WTC11 (cell line): ENCODE results near the gene LYPD6B. TPM values are rescaled to one million over a fixed set of nuclear protein-coding genes. Genes with fewer than 3 reads are reported as not detected.

Experiments
- ATAC-seq: fragments of 200-7000 bp; cut with Tn5 transposase; 2 replicates; pipeline ENCODE4 v1.10.0; 2021; ENCODE audit warnings: mild to moderate bottlenecking, moderate library complexity
- CTCF ChIA-PET: fragments of 300-600 bp; sonication (Branson Sonifier 250); formaldehyde crosslinking; loops from one replicate; lab custom pipeline; 2021; ENCODE audit warnings: antibody characterized with exemption; lab: Charles Lee
- POLR2A ChIA-PET: fragments of 350-600 bp; sonication (Branson Sonifier 250); formaldehyde crosslinking; loops from one replicate; lab custom pipeline; 2021; ENCODE audit warnings: antibody characterized with exemption; lab: Charles Lee
- DNase-seq: peaks from one replicate; pipeline ENCODE4 v3.0.0; 2021; ENCODE audit warnings: low spot score
- H3K27ac Mint-ChIP-seq: 2 replicates; pipeline ENCODE4 v1.8.0; 2021; ENCODE audit warnings: mixed read lengths
- H3K27me3 Mint-ChIP-seq: 2 replicates; pipeline ENCODE4 v1.8.0; 2021; ENCODE audit warnings: low read depth, mild to moderate bottlenecking, moderate library complexity, mixed read lengths
- H3K36me3 Mint-ChIP-seq: 2 replicates; pipeline ENCODE4 v1.8.0; 2021; ENCODE audit warnings: mixed read lengths
- H3K4me1 Mint-ChIP-seq: 2 replicates; pipeline ENCODE4 v1.8.0; 2022; ENCODE audit warnings: mixed read lengths
- H3K4me3 Mint-ChIP-seq: 2 replicates; pipeline ENCODE4 v1.8.0; 2021; ENCODE audit warnings: mild to moderate bottlenecking, moderate library complexity, mixed read lengths
- H3K9me3 Mint-ChIP-seq: 2 replicates; pipeline ENCODE4 v1.8.0; 2021; ENCODE audit warnings: mixed read lengths
- ESRRA ChIP-seq: sonication (generic); formaldehyde crosslinking; IDR thresholded peaks from 2 replicates; pipeline ENCODE4 v1.8.1; 2022; ENCODE audit warnings: mild to moderate bottlenecking, missing genetic modification reagents, borderline replicate concordance
- HMGA2 ChIP-seq: fragments of 250-450 bp; sonication (Bioruptor Pico); IDR thresholded peaks from 2 replicates; pipeline ENCODE4 v1.4.0; 2021; ENCODE audit warnings: mild to moderate bottlenecking, moderate library complexity
- JAZF1 ChIP-seq: fragments of 250-450 bp; sonication (Bioruptor Pico); IDR thresholded peaks from 2 replicates; pipeline ENCODE4 v1.9.0; 2021; ENCODE audit warnings: moderate library complexity, mild to moderate bottlenecking, inconsistent platforms
- JUN ChIP-seq: sonication (generic); formaldehyde crosslinking; IDR thresholded peaks from 2 replicates; pipeline ENCODE4 v1.8.0; 2023; ENCODE audit warnings: mild to moderate bottlenecking, missing genetic modification reagents
- MXD4 ChIP-seq: fragments of 250-450 bp; sonication (Bioruptor Pico); IDR thresholded peaks from 2 replicates; pipeline ENCODE4 v1.8.0; 2021; ENCODE audit warnings: mild to moderate bottlenecking, moderate library complexity, borderline replicate concordance
- NFE2L1 ChIP-seq: sonication (generic); formaldehyde crosslinking; IDR thresholded peaks from 2 replicates; pipeline ENCODE4 v1.8.1; 2023; ENCODE audit warnings: missing genetic modification reagents
- OVOL2 ChIP-seq: fragments of 250-450 bp; sonication (Bioruptor Pico); IDR thresholded peaks from 2 replicates; pipeline ENCODE4 v1.9.0; 2021; ENCODE audit warnings: mild to moderate bottlenecking, borderline replicate concordance
- PRRX2 ChIP-seq: fragments of 250-450 bp; sonication (Bioruptor Pico); IDR thresholded peaks from 2 replicates; pipeline ENCODE4 v1.8.0; 2021; ENCODE audit warnings: mild to moderate bottlenecking
- SOX15 ChIP-seq: fragments of 250-450 bp; sonication (Bioruptor Pico); IDR thresholded peaks from 2 replicates; pipeline ENCODE4 v1.9.0; 2021; ENCODE audit warnings: mild to moderate bottlenecking
- ZNF232 ChIP-seq: sonication (generic); formaldehyde crosslinking; IDR thresholded peaks from 2 replicates; pipeline ENCODE4 v1.8.0; 2022; ENCODE audit warnings: mild to moderate bottlenecking, missing genetic modification reagents
- ZNF263 ChIP-seq: sonication (generic); formaldehyde crosslinking; IDR thresholded peaks from 2 replicates; pipeline ENCODE4 v1.8.1; 2022; ENCODE audit warnings: low read depth, mild to moderate bottlenecking, moderate library complexity, missing genetic modification reagents
- ZNF317 ChIP-seq: sonication (generic); formaldehyde crosslinking; IDR thresholded peaks from 2 replicates; pipeline ENCODE4 v1.8.1; 2023; ENCODE audit warnings: low read depth, mild to moderate bottlenecking, moderate library complexity, missing genetic modification reagents, borderline replicate concordance
- ZNF423 ChIP-seq: fragments of 250-450 bp; sonication (Bioruptor Pico); IDR thresholded peaks from 2 replicates; pipeline ENCODE4 v2.1.2; 2022; ENCODE audit warnings: mild to moderate bottlenecking, moderate library complexity
- ZNF671 ChIP-seq: fragments of 250-450 bp; sonication (Bioruptor Pico); IDR thresholded peaks from 2 replicates; pipeline ENCODE4 v1.8.0; 2021; ENCODE audit warnings: mild to moderate bottlenecking
- total RNA-seq: library from RNA; stranded (reverse); gene quantifications from 3 replicates; pipeline ENCODE4 v1.2.3, GENCODE V29; 2021
- TF ChIP-seq, protein P1 (sequence below): fragments of 250-450 bp; sonication (Bioruptor Pico); IDR thresholded peaks from 2 replicates; pipeline ENCODE4 v1.9.0; 2021; ENCODE audit warnings: mild to moderate bottlenecking
- TF ChIP-seq, protein P2 (sequence below): fragments of 250-450 bp; sonication (Bioruptor Pico); IDR thresholded peaks from 2 replicates; pipeline ENCODE4 v1.9.0; 2021; ENCODE audit warnings: mild to moderate bottlenecking
- TF ChIP-seq, protein P3 (sequence below): sonication (generic); formaldehyde crosslinking; IDR thresholded peaks from 2 replicates; pipeline ENCODE4 v1.8.1; 2023; ENCODE audit warnings: mild to moderate bottlenecking, missing genetic modification reagents
- TF ChIP-seq, protein P4 (sequence below): sonication (generic); formaldehyde crosslinking; IDR thresholded peaks from 2 replicates; pipeline ENCODE4 v1.8.0; 2022; ENCODE audit warnings: mild to moderate bottlenecking, missing genetic modification reagents
- TF ChIP-seq, protein P5 (sequence below): sonication (generic); formaldehyde crosslinking; IDR thresholded peaks from 2 replicates; pipeline ENCODE4 v1.8.1; 2022; ENCODE audit warnings: low read depth, mild to moderate bottlenecking, moderate library complexity, missing genetic modification reagents, borderline replicate concordance
- TF ChIP-seq, protein P6 (sequence below): sonication (generic); formaldehyde crosslinking; IDR thresholded peaks from 2 replicates; pipeline ENCODE4 v1.8.1; 2022; ENCODE audit warnings: mild to moderate bottlenecking, missing genetic modification reagents, moderate library complexity, borderline replicate concordance

LYPD6B gene
- total RNA-seq, 1 experiment from 2014 or later, result 1.6 TPM

DNA sequence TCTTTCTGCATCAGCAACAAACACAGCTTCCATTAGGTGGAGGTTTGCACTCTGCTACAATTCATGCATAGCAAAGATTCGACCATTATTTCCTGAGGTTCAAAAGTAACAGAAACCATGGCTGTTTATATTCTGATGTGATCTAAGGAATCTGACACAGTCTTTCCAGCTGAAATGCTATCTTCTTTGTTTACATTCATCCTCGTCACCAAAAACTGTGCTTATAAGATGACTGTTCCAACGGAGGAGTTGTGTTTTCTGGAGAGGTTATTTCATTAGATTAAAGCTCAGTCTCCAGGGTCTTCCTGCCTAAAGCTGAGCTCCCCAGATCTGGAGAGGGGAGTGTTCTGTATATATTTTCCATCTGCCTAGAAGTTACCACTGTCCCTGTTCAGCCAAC, 45.1 kb upstream of the LYPD6B start:
- TF ChIP-seq ZNF671 (CRISPR knock-in tag) (no peak), SOX15 (CRISPR knock-in tag) (no peak), JAZF1 (CRISPR knock-in tag) (no peak), JUN (CRISPR knock-in tag) (no peak), OVOL2 (CRISPR knock-in tag) (no peak), ZNF423 (CRISPR knock-in tag) (no peak), ZNF232 (CRISPR knock-in tag) (no peak), ESRRA (CRISPR knock-in tag) (no peak), PRRX2 (CRISPR knock-in tag) (no peak), ZNF263 (no peak), NFE2L1 (CRISPR knock-in tag) (no peak), ZNF317 (no peak), MXD4 (CRISPR knock-in tag) (no peak)
- TF ChIP-seq, protein P1, sequence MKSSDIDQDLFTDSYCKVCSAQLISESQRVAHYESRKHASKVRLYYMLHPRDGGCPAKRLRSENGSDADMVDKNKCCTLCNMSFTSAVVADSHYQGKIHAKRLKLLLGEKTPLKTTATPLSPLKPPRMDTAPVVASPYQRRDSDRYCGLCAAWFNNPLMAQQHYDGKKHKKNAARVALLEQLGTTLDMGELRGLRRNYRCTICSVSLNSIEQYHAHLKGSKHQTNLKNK (CRISPR knock-in tag), result no peak
- TF ChIP-seq, protein P2, sequence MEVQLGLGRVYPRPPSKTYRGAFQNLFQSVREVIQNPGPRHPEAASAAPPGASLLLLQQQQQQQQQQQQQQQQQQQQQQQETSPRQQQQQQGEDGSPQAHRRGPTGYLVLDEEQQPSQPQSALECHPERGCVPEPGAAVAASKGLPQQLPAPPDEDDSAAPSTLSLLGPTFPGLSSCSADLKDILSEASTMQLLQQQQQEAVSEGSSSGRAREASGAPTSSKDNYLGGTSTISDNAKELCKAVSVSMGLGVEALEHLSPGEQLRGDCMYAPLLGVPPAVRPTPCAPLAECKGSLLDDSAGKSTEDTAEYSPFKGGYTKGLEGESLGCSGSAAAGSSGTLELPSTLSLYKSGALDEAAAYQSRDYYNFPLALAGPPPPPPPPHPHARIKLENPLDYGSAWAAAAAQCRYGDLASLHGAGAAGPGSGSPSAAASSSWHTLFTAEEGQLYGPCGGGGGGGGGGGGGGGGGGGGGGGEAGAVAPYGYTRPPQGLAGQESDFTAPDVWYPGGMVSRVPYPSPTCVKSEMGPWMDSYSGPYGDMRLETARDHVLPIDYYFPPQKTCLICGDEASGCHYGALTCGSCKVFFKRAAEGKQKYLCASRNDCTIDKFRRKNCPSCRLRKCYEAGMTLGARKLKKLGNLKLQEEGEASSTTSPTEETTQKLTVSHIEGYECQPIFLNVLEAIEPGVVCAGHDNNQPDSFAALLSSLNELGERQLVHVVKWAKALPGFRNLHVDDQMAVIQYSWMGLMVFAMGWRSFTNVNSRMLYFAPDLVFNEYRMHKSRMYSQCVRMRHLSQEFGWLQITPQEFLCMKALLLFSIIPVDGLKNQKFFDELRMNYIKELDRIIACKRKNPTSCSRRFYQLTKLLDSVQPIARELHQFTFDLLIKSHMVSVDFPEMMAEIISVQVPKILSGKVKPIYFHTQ, result no peak
- TF ChIP-seq, protein P3, sequence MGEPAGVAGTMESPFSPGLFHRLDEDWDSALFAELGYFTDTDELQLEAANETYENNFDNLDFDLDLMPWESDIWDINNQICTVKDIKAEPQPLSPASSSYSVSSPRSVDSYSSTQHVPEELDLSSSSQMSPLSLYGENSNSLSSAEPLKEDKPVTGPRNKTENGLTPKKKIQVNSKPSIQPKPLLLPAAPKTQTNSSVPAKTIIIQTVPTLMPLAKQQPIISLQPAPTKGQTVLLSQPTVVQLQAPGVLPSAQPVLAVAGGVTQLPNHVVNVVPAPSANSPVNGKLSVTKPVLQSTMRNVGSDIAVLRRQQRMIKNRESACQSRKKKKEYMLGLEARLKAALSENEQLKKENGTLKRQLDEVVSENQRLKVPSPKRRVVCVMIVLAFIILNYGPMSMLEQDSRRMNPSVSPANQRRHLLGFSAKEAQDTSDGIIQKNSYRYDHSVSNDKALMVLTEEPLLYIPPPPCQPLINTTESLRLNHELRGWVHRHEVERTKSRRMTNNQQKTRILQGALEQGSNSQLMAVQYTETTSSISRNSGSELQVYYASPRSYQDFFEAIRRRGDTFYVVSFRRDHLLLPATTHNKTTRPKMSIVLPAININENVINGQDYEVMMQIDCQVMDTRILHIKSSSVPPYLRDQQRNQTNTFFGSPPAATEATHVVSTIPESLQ, result no peak
- TF ChIP-seq, protein P4, sequence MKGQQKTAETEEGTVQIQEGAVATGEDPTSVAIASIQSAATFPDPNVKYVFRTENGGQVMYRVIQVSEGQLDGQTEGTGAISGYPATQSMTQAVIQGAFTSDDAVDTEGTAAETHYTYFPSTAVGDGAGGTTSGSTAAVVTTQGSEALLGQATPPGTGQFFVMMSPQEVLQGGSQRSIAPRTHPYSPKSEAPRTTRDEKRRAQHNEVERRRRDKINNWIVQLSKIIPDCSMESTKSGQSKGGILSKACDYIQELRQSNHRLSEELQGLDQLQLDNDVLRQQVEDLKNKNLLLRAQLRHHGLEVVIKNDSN (CRISPR knock-in tag), result no peak
- TF ChIP-seq, protein P5, sequence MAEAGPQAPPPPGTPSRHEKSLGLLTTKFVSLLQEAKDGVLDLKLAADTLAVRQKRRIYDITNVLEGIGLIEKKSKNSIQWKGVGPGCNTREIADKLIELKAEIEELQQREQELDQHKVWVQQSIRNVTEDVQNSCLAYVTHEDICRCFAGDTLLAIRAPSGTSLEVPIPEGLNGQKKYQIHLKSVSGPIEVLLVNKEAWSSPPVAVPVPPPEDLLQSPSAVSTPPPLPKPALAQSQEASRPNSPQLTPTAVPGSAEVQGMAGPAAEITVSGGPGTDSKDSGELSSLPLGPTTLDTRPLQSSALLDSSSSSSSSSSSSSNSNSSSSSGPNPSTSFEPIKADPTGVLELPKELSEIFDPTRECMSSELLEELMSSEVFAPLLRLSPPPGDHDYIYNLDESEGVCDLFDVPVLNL (CRISPR knock-in tag), result no peak
- TF ChIP-seq, protein P6, sequence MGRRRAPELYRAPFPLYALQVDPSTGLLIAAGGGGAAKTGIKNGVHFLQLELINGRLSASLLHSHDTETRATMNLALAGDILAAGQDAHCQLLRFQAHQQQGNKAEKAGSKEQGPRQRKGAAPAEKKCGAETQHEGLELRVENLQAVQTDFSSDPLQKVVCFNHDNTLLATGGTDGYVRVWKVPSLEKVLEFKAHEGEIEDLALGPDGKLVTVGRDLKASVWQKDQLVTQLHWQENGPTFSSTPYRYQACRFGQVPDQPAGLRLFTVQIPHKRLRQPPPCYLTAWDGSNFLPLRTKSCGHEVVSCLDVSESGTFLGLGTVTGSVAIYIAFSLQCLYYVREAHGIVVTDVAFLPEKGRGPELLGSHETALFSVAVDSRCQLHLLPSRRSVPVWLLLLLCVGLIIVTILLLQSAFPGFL (CRISPR knock-in tag), result no peak
- ChIA-PET CTCF (interaction anchor here (1.1 kb wide), 1 partner anchor 23 kb away, joined by 5 read pairs; no protein-coding TSS in a partner anchor), POLR2A (no interaction called here)
- H3K4me3 Mint-ChIP-seq, result no peak overlapping the region
- ATAC-seq (no peak), DNase-seq (no peak)
- H3K9me3 Mint-ChIP-seq, result no peaks in the 10 kb centered on the region
- H3K36me3 Mint-ChIP-seq, result peaks cover 53% of the 10 kb centered on the region
- H3K27me3 Mint-ChIP-seq, result no peaks in the 10 kb centered on the region
- H3K27ac Mint-ChIP-seq, result no peak overlapping the region
- H3K4me1 Mint-ChIP-seq, result peaks cover 16% of the 10 kb centered on the region

DNA sequence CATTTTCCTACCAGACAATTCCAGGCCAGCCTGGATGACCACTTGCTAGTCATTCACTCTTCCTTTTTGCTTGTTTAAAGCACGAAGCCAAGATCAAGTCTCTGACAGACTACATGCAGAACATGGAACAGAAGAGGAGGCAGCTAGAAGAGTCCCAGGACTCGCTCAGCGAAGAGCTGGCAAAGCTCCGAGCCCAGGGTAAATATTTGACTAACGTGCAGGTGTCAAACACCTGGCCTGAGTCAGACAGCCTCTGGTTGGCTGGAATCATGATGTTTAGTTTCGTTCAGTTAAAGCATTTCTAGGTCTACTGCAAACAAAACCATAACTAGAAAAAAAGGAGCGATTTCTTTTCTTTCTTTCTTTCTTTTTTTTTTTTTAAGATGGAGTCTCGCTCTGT, 44.2 kb upstream of the LYPD6B start:
- no peak overlapping the region for H3K27ac Mint-ChIP-seq
- no peak for DNase-seq
- CTCF ChIA-PET, result interaction anchor here (1.1 kb wide), 1 partner anchor 22 kb away, joined by 5 read pairs; no protein-coding TSS in a partner anchor
- no peaks in the 10 kb centered on the region for H3K9me3 Mint-ChIP-seq
- H3K36me3 Mint-ChIP-seq, result peaks cover 53% of the 10 kb centered on the region
- H3K27me3 Mint-ChIP-seq, result no peaks in the 10 kb centered on the region
- no peak overlapping the region for H3K4me3 Mint-ChIP-seq
- TF ChIP-seq HMGA2 (CRISPR knock-in tag), result no peak
- TF ChIP-seq, all 79 proteins: peak for 0
- no peak for ATAC-seq
- peaks cover 26% of the 10 kb centered on the region for H3K4me1 Mint-ChIP-seq
- POLR2A ChIA-PET, result no interaction called here
